K562 (cell line): ENCODE data around the gene HHEX.

Experiments used
- ARHGAP35 ChIP-seq: fragments of 450-650 bp; IDR thresholded peaks from 2 replicates; pipeline ENCODE4 v1.6.1; 2018; ENCODE audit not compliant: partially characterized antibody
- BACH1 ChIP-seq: fragments of 200-800 bp; sonication (Bioruptor generic); IDR thresholded peaks from 2 replicates; pipeline ENCODE4 v1.6.1; 2016; ENCODE audit warnings: missing genetic modification characterization, missing compliant biosample characterization
- E2F3 ChIP-seq: fragments of 250-450 bp; sonication (Bioruptor Pico); IDR thresholded peaks from 2 replicates; pipeline ENCODE4 v1.4.0; 2020; ENCODE audit warnings: mild to moderate bottlenecking
- ETV6 ChIP-seq, 3 experiments: fragments of 150-350 bp in 1 of 3; sonication (generic) in 1 of 3; formaldehyde crosslinking in 1 of 3; IDR thresholded peaks; 2 replicates each; pipeline versions ENCODE4 v1.6.1 to v1.8.0; 2014 to 2022; ENCODE audit warnings: borderline replicate concordance in 2 of 3, low read depth in 2 of 3, antibody characterized with exemption in 1 of 3, low read length in 1 of 3, mild to moderate bottlenecking in 1 of 3, missing genetic modification reagents in 1 of 3
- FOXM1 ChIP-seq, 2 experiments: fragments of 450-650 bp in 1 of 2; sonication (generic) in 1 of 2; formaldehyde crosslinking in 1 of 2; IDR thresholded peaks; 2 replicates each; pipeline versions ENCODE4 v1.6.1 to v1.9.0; 2017 to 2022; ENCODE audit warnings: low read depth in 2 of 2, mild to moderate bottlenecking in 2 of 2, missing genetic modification reagents in 1 of 2, moderate library complexity in 1 of 2
- HNRNPUL1 ChIP-seq: fragments of 200-400 bp; formaldehyde crosslinking; IDR thresholded peaks from 2 replicates; pipeline ENCODE4 v1.6.1; 2017; ENCODE audit warnings: low read length
- L3MBTL2 ChIP-seq: fragments of 450-650 bp; IDR thresholded peaks from 2 replicates; pipeline ENCODE4 v1.6.1; 2016; ENCODE audit warnings: mild to moderate bottlenecking, moderate library complexity
- NR4A1 ChIP-seq, 2 experiments: fragments of 250-450 bp in 1 of 2; fragments of 450-650 bp in 1 of 2; sonication (Bioruptor Pico) in 1 of 2; IDR thresholded peaks; 2 replicates each; pipeline versions ENCODE4 v1.4.0 to v1.6.1; 2016 to 2020; ENCODE audit warnings: mild to moderate bottlenecking in 2 of 2, missing compliant biosample characterization in 1 of 2, missing genetic modification characterization in 1 of 2, moderate library complexity in 1 of 2
- SMC3 ChIP-seq: conservative IDR thresholded peaks from 2 replicates; pipeline ENCODE4 v1.6.1; 2011; ENCODE audit warnings: low read depth, low read length, improper control_type of control experiment; ENCODE audit not compliant: insufficient read depth
- ZNF586 ChIP-seq: fragments of 450-650 bp; formaldehyde crosslinking; conservative IDR thresholded peaks from 2 replicates; pipeline ENCODE4 v1.4.0; 2020; ENCODE audit warnings: mild to moderate bottlenecking, moderate library complexity
- TF ChIP-seq, protein P1 (sequence below), 2 experiments: fragments of 450-650 bp in 1 of 2; sonication (generic) in 1 of 2; formaldehyde crosslinking in 1 of 2; IDR thresholded peaks in 1 of 2; conservative IDR thresholded peaks in 1 of 2; 2 replicates each; pipeline versions ENCODE4 v1.6.1 to v1.8.1; 2016 to 2023; ENCODE audit warnings: mild to moderate bottlenecking in 2 of 2, moderate library complexity in 2 of 2, inconsistent platforms in 1 of 2, missing genetic modification reagents in 1 of 2
- TF ChIP-seq, protein P2 (sequence below), 3 experiments: IDR thresholded peaks in 2 of 3; conservative IDR thresholded peaks in 1 of 3; 2 replicates each; pipeline ENCODE4 v1.5.1; 2011 to 2012; ENCODE audit warnings: low read length in 3 of 3, mild to moderate bottlenecking in 3 of 3, control low read depth in 2 of 3, improper control_type of control experiment in 1 of 3, inconsistent platforms in 1 of 3, low read depth in 1 of 3, mixed read lengths in 1 of 3, moderate library complexity in 1 of 3; ENCODE audit not compliant: insufficient read depth in 2 of 3

GRCh38 chr10:92714152-92714845 lies 24.5 kb downstream of the HHEX start:
- TF ChIP-seq, protein P1, sequence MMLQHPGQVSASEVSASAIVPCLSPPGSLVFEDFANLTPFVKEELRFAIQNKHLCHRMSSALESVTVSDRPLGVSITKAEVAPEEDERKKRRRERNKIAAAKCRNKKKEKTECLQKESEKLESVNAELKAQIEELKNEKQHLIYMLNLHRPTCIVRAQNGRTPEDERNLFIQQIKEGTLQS (IDR thresholded peaks at IDR 0.05), result no peak
- TF ChIP-seq, protein P1 (CRISPR knock-in tag; conservative IDR thresholded peaks at IDR 0.05), result no peak
- TF ChIP-seq HNRNPUL1, result no peak
- no peak for TF ChIP-seq L3MBTL2
- no peak for TF ChIP-seq SMC3
- TF ChIP-seq NR4A1 (CRISPR knock-in tag; IDR thresholded peaks at IDR 0.05), result no peak
- no peak for TF ChIP-seq NR4A1 (tag; IDR thresholded peaks at IDR 0.05)
- TF ChIP-seq, protein P2, sequence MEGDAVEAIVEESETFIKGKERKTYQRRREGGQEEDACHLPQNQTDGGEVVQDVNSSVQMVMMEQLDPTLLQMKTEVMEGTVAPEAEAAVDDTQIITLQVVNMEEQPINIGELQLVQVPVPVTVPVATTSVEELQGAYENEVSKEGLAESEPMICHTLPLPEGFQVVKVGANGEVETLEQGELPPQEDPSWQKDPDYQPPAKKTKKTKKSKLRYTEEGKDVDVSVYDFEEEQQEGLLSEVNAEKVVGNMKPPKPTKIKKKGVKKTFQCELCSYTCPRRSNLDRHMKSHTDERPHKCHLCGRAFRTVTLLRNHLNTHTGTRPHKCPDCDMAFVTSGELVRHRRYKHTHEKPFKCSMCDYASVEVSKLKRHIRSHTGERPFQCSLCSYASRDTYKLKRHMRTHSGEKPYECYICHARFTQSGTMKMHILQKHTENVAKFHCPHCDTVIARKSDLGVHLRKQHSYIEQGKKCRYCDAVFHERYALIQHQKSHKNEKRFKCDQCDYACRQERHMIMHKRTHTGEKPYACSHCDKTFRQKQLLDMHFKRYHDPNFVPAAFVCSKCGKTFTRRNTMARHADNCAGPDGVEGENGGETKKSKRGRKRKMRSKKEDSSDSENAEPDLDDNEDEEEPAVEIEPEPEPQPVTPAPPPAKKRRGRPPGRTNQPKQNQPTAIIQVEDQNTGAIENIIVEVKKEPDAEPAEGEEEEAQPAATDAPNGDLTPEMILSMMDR (IDR thresholded peaks at IDR 0.05 in 2 of 3, conservative IDR thresholded peaks at IDR 0.05 in 1 of 3; ENCODE audit: insufficient read depth in 2 of 3, low read depth in 1 of 3, low read length in 3 of 3), result no peak
- no peak for TF ChIP-seq BACH1 (tag)
- TF ChIP-seq E2F3 (CRISPR knock-in tag), result no peak
- TF ChIP-seq ZNF586, result no peak
- TF ChIP-seq ARHGAP35, result no peak
- no peak for TF ChIP-seq FOXM1 (IDR thresholded peaks at IDR 0.05; ENCODE audit: low read depth)
- no peak for TF ChIP-seq FOXM1 (CRISPR knock-in tag; IDR thresholded peaks at IDR 0.05; ENCODE audit: low read depth)
- TF ChIP-seq ETV6 (IDR thresholded peaks at IDR 0.05; ENCODE audit: borderline replicate concordance in 1 of 2, low read depth in 2 of 2, low read length in 1 of 2), result no peak
- TF ChIP-seq ETV6 (CRISPR knock-in tag; IDR thresholded peaks at IDR 0.05; ENCODE audit: borderline replicate concordance), result no peak
